GM12875 (cell line): ENCODE data around the gene TRIP10.

ENCODE experiments used
- H3K4me3 ChIP-seq: one replicate; pipeline ENCODE4 v1.5.1; 2011; ENCODE audit warnings: low read depth, low read length, control low read depth
- TF ChIP-seq, protein P1 (sequence below): IDR thresholded peaks from 2 replicates; pipeline ENCODE4 v1.5.1; 2011; ENCODE audit warnings: low read depth, mild to moderate bottlenecking, control low read depth, inconsistent platforms, low read length, moderate library complexity, borderline replicate concordance; ENCODE audit not compliant: insufficient read depth

The TRIP10 gene

DNA sequence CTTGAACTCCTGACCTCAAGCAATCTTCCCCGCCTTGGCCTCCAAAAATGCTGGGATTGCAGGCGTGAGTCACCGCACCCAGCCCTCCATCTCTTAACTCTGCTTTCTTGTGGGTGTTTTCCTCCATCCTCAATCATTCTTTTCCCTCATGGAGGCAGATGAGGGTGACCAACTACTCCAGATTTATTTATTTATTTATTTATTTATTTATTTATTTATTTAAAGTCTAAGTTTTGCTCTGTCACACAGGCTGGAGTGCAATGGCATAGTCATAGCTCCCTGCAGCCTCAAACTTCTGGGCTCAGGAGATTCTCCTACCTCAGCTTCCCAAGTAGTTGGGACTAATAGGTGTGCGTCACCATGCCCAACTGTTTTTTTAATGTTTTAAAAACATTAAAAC lies 47.9 kb downstream of the TRIP10 start:
- TF ChIP-seq, protein P1, sequence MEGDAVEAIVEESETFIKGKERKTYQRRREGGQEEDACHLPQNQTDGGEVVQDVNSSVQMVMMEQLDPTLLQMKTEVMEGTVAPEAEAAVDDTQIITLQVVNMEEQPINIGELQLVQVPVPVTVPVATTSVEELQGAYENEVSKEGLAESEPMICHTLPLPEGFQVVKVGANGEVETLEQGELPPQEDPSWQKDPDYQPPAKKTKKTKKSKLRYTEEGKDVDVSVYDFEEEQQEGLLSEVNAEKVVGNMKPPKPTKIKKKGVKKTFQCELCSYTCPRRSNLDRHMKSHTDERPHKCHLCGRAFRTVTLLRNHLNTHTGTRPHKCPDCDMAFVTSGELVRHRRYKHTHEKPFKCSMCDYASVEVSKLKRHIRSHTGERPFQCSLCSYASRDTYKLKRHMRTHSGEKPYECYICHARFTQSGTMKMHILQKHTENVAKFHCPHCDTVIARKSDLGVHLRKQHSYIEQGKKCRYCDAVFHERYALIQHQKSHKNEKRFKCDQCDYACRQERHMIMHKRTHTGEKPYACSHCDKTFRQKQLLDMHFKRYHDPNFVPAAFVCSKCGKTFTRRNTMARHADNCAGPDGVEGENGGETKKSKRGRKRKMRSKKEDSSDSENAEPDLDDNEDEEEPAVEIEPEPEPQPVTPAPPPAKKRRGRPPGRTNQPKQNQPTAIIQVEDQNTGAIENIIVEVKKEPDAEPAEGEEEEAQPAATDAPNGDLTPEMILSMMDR = no peak

DNA sequence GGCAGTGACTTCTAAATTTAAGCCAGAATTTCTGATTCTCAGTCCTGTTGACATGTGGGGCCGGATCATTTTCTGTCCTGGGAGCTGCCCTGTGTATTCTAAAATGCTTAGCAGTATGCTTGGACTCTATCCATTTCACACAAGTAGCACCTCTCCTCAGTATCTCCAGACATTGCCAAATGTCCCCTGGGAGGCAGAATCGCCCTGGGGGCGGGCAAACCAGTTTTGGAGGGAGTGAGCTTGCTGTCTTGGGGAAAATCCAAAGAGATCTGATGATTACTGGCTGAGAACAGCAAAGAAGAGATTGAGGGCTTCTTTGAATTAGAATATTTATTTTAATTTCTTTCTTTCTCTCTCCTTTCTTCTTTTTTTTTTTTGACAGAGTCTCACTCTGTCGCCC lies 49.4 kb downstream of the TRIP10 start:
- no peak overlapping the region for H3K4me3 ChIP-seq
- TF ChIP-seq, protein P1 = no peak

More for the DNA sequence above, 47.9 kb downstream of the TRIP10 start:
- no peak overlapping the region for H3K4me3 ChIP-seq

DNA sequence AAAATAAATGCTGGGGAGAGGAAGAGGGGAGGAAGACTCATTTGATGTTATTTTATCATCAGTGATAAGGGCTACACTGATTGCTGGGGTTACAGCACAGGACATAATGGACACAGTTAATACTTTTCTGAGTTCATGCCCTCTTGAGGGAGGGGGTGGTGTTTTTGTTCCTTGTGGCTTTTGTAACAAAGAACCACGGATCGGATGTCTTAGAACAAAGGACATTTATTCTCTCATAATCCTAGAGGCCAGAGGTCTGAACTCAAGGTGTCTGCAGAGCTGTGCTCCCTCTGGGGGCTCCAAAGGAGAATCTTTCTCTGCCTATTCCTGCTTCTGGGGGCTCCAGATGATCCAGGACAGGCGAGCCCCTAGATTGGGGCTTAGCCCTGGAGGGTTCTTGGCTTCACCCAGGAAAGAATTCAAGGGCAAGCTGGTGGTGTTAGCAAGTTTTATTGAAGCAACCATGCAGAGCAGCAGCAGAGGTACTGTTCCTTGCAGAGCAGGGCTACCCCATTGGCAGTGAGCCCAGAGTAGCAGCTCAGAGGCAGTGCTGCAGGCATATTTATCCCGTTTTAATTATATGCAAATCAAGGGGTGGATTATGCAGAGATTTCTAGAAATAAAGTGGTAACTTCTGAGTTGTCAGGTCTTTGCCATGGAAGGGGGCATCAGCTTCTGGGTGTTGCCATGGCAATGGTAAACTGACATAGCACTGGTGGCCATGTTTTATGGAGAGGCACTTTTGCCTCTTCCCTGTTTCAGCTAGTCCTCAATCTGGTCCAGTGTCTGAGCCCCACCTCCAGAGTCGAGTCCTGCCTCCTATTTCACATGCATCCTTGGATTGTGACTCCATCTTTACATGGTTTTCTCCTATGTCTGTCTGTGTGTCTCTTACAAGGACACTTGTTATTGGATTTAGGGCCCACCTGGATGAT lies 51.0 kb downstream of the TRIP10 start:
- no peak overlapping the region for H3K4me3 ChIP-seq
- TF ChIP-seq, protein P1 = no peak

DNA sequence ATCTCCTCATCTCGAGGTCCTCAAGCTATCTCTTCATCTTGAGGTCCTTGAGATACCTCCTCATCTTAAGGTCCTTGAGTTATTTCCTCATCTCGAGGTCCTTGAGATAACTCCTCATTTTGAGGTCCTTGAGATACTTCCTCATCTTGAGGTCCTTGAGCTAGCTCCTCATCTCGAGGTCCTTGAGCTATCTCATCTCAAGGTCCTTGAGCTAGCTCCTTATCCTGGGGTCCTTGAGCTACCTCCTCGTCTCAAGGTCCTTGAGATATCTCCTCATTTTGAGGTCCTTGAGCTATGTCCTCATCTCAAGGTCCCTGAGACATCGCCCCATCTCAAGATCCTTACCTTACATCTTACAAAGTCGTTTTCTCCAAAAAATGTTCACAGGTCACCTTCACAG lies 51.8 kb downstream of the TRIP10 start:
- H3K4me3 ChIP-seq = no peak overlapping the region
- TF ChIP-seq, protein P1 = no peak

DNA sequence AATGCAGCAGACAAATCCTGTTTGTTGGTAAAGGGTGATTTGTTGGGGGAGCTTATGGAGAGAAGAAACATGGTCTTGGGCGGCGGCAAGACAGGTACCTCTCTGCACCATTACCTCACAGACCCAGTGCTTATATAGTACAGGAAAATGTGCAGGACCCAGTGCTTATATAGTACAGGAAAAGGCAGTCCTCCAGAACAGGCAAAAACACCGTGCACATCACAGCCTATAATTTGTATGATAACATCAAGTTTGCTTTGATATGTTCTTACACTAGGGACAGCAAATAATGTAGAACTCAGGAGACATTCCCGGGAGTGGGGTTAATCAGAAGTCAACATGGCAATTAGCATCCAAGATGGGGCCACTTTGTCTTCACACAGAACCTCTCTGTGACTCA lies 53.9 kb downstream of the TRIP10 start:
- H3K4me3 ChIP-seq = no peak overlapping the region
- TF ChIP-seq, protein P1 = no peak

DNA sequence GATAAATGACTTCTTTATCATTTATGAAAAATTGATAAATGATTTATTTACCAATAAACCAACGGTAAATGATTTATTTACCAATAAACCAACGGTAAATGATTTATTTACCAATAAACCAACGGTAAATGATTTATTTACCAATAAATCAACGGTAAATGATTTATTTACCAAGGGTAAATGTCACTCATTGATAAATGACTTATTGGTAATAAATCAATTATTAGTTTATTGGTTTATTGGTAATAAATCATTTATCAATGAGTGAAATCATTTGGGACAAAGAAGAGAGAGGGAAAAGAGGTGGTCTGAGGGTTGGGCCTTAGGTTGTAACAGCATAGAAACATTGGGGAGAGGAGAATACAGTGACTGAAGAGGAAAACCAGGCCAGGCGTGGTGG lies 54.5 kb downstream of the TRIP10 start:
- TF ChIP-seq, protein P1 = no peak

More for the DNA sequence above, 54.5 kb downstream of the TRIP10 start:
- no peak overlapping the region for H3K4me3 ChIP-seq
